Peyer's patch (tissue), 4 donors: ENCODE measurements around the gene ZFP14.
"Not testable (repeated sequence)": the region's sequence is repeated elsewhere in the genome, so short reads cannot be mapped to it uniquely, and the experiment has no call there.

Experiments
- POLR2A ChIP-seq, 2 donors: fragments of 450-650 bp; IDR thresholded peaks; one replicate each; pipeline ENCODE4 v1.5.1; 2017; ENCODE audit warnings: antibody characterized with exemption in 2 of 2, mild to moderate bottlenecking in 2 of 2, moderate library complexity in 2 of 2
- TF ChIP-seq, protein P1 (sequence below), 6 experiments: fragments of 450-650 bp in 4 of 6; fragments of 200-600 bp in 2 of 6; sonication (generic) in 1 of 6; IDR thresholded peaks; one replicate each; pipeline ENCODE4 v1.5.1; 2017 to 2019; ENCODE audit warnings: antibody characterized with exemption in 6 of 6, mild to moderate bottlenecking in 3 of 6, moderate library complexity in 1 of 6

DNA sequence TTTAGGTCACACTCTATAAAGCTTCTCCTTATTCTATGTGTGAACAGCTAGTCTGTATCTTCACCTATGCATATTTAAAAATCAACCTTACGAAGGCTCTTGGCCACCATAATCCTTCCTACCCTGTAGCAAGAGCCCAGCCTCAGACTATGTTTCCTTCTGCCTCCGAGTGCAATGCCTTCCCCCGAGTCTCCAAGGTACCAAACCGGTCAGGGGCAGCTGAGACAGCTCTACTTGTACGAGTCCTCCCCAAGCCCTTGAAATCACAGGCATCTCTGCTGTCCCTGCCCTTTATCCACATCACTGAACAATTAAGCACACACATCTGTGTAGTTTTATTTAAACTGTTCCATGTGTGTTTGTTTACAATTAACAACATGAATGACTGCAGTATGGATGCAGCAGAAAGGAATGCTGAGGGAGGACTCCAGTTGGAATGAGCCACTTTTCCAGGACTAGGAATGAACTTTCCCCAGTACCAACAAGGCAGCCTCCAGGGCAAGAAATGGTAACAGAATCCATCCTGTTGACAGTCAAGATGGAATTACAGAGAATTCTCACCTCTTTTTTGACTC is 68.5 kb downstream of the ZFP14 start:
- TF ChIP-seq POLR2A (IDR thresholded peaks at IDR 0.05) = not testable (repeated sequence)
- TF ChIP-seq, protein P1, sequence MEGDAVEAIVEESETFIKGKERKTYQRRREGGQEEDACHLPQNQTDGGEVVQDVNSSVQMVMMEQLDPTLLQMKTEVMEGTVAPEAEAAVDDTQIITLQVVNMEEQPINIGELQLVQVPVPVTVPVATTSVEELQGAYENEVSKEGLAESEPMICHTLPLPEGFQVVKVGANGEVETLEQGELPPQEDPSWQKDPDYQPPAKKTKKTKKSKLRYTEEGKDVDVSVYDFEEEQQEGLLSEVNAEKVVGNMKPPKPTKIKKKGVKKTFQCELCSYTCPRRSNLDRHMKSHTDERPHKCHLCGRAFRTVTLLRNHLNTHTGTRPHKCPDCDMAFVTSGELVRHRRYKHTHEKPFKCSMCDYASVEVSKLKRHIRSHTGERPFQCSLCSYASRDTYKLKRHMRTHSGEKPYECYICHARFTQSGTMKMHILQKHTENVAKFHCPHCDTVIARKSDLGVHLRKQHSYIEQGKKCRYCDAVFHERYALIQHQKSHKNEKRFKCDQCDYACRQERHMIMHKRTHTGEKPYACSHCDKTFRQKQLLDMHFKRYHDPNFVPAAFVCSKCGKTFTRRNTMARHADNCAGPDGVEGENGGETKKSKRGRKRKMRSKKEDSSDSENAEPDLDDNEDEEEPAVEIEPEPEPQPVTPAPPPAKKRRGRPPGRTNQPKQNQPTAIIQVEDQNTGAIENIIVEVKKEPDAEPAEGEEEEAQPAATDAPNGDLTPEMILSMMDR (IDR thresholded peaks at IDR 0.05) = not testable (repeated sequence)
